Testis (tissue), 2 donors: ENCODE results near the gene HP1BP3.

Experiments used
- POLR2A ChIP-seq: fragments of 450-650 bp; IDR thresholded peaks from one replicate; pipeline ENCODE4 v1.6.1; 2017; ENCODE audit warnings: antibody characterized with exemption, mild to moderate bottlenecking, moderate library complexity
- TF ChIP-seq, protein P1 (sequence below), 3 experiments: fragments of 450-650 bp in 2 of 3; fragments of 200-600 bp in 1 of 3; sonication (generic) in 1 of 3; IDR thresholded peaks; one replicate each; pipeline ENCODE4 v1.5.1; 2016 to 2019; ENCODE audit warnings: antibody characterized with exemption in 3 of 3, mild to moderate bottlenecking in 2 of 3, moderate library complexity in 1 of 3

DNA sequence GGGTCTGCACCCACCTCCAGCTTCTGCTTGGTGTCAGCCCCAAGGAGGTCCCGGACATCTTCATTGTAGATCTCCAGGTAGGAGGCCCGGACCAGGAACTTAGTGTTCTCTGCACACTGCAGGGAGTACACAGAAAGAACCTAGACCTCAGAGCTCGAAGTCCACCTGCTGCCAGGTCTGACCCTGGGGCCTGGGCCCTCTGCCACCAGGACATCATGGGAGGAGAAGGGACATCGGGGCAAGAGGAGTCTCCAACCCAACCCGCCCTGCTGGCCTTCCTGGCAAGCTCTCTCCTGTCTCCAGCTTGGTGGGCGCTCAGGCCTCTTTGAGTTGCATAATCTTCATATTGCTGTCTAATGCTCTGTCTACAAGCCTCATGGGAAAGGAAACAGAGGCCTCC is 73.7 kb downstream of the HP1BP3 start:
- TF ChIP-seq, protein P1, sequence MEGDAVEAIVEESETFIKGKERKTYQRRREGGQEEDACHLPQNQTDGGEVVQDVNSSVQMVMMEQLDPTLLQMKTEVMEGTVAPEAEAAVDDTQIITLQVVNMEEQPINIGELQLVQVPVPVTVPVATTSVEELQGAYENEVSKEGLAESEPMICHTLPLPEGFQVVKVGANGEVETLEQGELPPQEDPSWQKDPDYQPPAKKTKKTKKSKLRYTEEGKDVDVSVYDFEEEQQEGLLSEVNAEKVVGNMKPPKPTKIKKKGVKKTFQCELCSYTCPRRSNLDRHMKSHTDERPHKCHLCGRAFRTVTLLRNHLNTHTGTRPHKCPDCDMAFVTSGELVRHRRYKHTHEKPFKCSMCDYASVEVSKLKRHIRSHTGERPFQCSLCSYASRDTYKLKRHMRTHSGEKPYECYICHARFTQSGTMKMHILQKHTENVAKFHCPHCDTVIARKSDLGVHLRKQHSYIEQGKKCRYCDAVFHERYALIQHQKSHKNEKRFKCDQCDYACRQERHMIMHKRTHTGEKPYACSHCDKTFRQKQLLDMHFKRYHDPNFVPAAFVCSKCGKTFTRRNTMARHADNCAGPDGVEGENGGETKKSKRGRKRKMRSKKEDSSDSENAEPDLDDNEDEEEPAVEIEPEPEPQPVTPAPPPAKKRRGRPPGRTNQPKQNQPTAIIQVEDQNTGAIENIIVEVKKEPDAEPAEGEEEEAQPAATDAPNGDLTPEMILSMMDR (IDR thresholded peaks at IDR 0.05), result no peak
- TF ChIP-seq POLR2A, result no peak
